Measurements from ENCODE around the gene CRB3.

The CRB3 gene

DNA sequence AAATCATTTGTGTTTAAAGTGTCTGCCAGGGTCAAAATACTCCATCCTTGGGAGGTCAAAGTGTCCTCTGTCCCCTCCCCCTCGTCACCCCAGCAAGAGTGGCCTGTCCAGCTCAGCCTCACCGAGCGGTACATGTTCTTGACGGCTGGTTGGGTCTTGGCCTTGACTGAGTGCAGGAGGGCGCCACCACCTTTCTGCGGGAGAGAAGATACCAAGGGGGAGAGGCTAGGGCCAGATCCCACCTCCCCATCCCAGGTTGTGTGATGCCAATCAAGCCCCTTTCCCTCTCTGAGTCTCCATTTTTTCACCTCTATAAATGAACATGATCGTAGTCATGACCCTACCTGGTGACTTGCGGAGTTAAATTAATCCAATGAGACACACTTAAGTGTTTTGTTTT is 6.1 kb downstream of the CRB3 start:
- TF ChIP-seq, protein P1, sequence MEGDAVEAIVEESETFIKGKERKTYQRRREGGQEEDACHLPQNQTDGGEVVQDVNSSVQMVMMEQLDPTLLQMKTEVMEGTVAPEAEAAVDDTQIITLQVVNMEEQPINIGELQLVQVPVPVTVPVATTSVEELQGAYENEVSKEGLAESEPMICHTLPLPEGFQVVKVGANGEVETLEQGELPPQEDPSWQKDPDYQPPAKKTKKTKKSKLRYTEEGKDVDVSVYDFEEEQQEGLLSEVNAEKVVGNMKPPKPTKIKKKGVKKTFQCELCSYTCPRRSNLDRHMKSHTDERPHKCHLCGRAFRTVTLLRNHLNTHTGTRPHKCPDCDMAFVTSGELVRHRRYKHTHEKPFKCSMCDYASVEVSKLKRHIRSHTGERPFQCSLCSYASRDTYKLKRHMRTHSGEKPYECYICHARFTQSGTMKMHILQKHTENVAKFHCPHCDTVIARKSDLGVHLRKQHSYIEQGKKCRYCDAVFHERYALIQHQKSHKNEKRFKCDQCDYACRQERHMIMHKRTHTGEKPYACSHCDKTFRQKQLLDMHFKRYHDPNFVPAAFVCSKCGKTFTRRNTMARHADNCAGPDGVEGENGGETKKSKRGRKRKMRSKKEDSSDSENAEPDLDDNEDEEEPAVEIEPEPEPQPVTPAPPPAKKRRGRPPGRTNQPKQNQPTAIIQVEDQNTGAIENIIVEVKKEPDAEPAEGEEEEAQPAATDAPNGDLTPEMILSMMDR (IDR thresholded peaks at IDR 0.05; ENCODE audit: low read length): no peak
- TF ChIP-seq EZH2 (optimal IDR thresholded peaks at IDR 0.05; ENCODE audit: low read depth, low read length): no peak
- TF ChIP-seq EZH2phosphoT487 (IDR thresholded peaks at IDR 0.05; ENCODE audit: low read length): no peak
- Histone ChIP-seq H3K4me2 (ENCODE audit: low read depth, low read length) (no peak overlapping the region), H4K20me1 (ENCODE audit: insufficient read depth, low read length) (no peaks in the 10 kb centered on the region)

GRCh38 chr19:6471076-6471475 is 7.0 kb downstream of the CRB3 start:
- no peaks in the 10 kb centered on the region for H3K27me3 ChIP-seq (replicated peaks; ENCODE audit: insufficient read depth, low read length)
- no peak overlapping the region for H3K27ac ChIP-seq (ENCODE audit: low read length)
- H4K20me1 ChIP-seq (ENCODE audit: insufficient read depth, low read length): no peaks in the 10 kb centered on the region
- no peak for DNase-seq
- H3K79me2 ChIP-seq (ENCODE audit: low read length): no peaks in the 10 kb centered on the region
- H3K9me2 ChIP-seq (replicated peaks; ENCODE audit: insufficient read depth, low read length): no peaks in the 10 kb centered on the region
- H3K9ac ChIP-seq (ENCODE audit: low read length): no peak overlapping the region
- H3K36me3 ChIP-seq (replicated peaks; ENCODE audit: insufficient read depth, low read length): no peaks in the 10 kb centered on the region
- H3K4me2 ChIP-seq (ENCODE audit: low read depth, low read length): no peak overlapping the region
- TF ChIP-seq, protein P1 (IDR thresholded peaks at IDR 0.05; ENCODE audit: low read length): no peak
- TF ChIP-seq EZH2phosphoT487 (IDR thresholded peaks at IDR 0.05; ENCODE audit: low read length) (no peak), EZH2 (optimal IDR thresholded peaks at IDR 0.05; ENCODE audit: low read depth, low read length) (no peak)
- H3K4me3 ChIP-seq (ENCODE audit: low read length): no peak overlapping the region
- H3F3A ChIP-seq (ENCODE audit: insufficient read depth, low read length): no peaks in the 10 kb centered on the region
- H3K4me1 ChIP-seq (ENCODE audit: low read length): no peaks in the 10 kb centered on the region
- no peak overlapping the region for H2AFZ ChIP-seq (ENCODE audit: low read length)
- no peaks in the 10 kb centered on the region for H3K9me3 ChIP-seq (replicated peaks; ENCODE audit: insufficient read depth, low read length)

More for the DNA sequence above, 6.1 kb downstream of the CRB3 start:
- Histone ChIP-seq H3K9me2 (replicated peaks; ENCODE audit: insufficient read depth, low read length) (no peaks in the 10 kb centered on the region), H3K27me3 (replicated peaks; ENCODE audit: insufficient read depth, low read length) (no peaks in the 10 kb centered on the region), H3K4me3 (ENCODE audit: low read length) (no peak overlapping the region), H3K27ac (ENCODE audit: low read length) (no peak overlapping the region), H3K9me3 (replicated peaks; ENCODE audit: insufficient read depth, low read length) (no peaks in the 10 kb centered on the region), H3K79me2 (ENCODE audit: low read length) (no peaks in the 10 kb centered on the region), H3K4me1 (ENCODE audit: low read length) (no peaks in the 10 kb centered on the region), H2AFZ (ENCODE audit: low read length) (no peak overlapping the region), H3K9ac (ENCODE audit: low read length) (no peak overlapping the region), H3F3A (ENCODE audit: insufficient read depth, low read length) (no peaks in the 10 kb centered on the region), H3K36me3 (replicated peaks; ENCODE audit: insufficient read depth, low read length) (no peaks in the 10 kb centered on the region)
- no peak for DNase-seq

DNA sequence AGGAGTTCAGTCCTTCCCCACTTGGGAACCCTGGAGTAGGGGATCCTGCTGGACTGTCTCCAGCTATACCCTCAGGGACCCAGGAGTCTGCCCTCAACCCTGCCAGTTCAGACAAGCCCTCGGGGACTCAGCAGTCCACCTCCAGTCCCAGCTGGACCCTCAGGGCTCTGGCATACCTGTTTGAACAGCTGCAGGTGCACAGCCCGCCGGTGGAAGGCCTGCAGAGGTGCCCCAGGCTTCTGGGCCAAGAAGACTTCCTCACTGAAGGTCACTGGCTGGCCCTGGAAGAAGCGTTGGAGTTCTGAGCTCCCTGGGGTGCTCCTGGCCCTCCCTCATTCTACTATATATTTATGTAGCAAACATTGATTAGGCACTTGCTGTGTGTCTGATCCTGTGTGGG is 8.6 kb downstream of the CRB3 start:
- H3K4me2 ChIP-seq (ENCODE audit: low read depth, low read length): no peak overlapping the region

More for the DNA sequence above, 8.6 kb downstream of the CRB3 start:
- Histone ChIP-seq H3K9ac (ENCODE audit: low read length) (no peak overlapping the region), H4K20me1 (ENCODE audit: insufficient read depth, low read length) (no peaks in the 10 kb centered on the region), H3K27me3 (replicated peaks; ENCODE audit: insufficient read depth, low read length) (no peaks in the 10 kb centered on the region), H3K36me3 (replicated peaks; ENCODE audit: insufficient read depth, low read length) (no peaks in the 10 kb centered on the region), H3F3A (ENCODE audit: insufficient read depth, low read length) (no peaks in the 10 kb centered on the region), H3K27ac (ENCODE audit: low read length) (no peak overlapping the region), H3K79me2 (ENCODE audit: low read length) (no peaks in the 10 kb centered on the region), H3K9me3 (replicated peaks; ENCODE audit: insufficient read depth, low read length) (no peaks in the 10 kb centered on the region), H2AFZ (ENCODE audit: low read length) (no peak overlapping the region), H3K4me3 (ENCODE audit: low read length) (no peak overlapping the region), H3K9me2 (replicated peaks; ENCODE audit: insufficient read depth, low read length) (no peaks in the 10 kb centered on the region), H3K4me1 (ENCODE audit: low read length) (no peaks in the 10 kb centered on the region)
- DNase-seq: no peak
- TF ChIP-seq EZH2 (optimal IDR thresholded peaks at IDR 0.05; ENCODE audit: low read depth, low read length): no peak
- no peak for TF ChIP-seq EZH2phosphoT487 (IDR thresholded peaks at IDR 0.05; ENCODE audit: low read length)
- TF ChIP-seq, protein P1 (IDR thresholded peaks at IDR 0.05; ENCODE audit: low read length): no peak

Data from MM.1S (cell line).